Measurements from ENCODE around the gene HOXC10.

Gene HOXC10

GRCh38 chr12:53964315-53964713 lies 20.6 kb upstream of the HOXC10 start:
- Histone ChIP-seq H3K9ac (no peak overlapping the region), H3K36me3 (ENCODE audit: insufficient read depth) (no peaks in the 10 kb centered on the region), H4K20me1 (ENCODE audit: insufficient read depth) (no peaks in the 10 kb centered on the region), H3K4me3 (IDR thresholded peaks at IDR 0.05; ENCODE audit: insufficient read depth, low read depth, low read length) (no peak overlapping the region), H3K4me2 (no peak overlapping the region; the same call in 1 of the 2 replicates), H3K27ac (no peak overlapping the region), H3K79me2 (ENCODE audit: insufficient read depth, low read depth) (no peaks in the 10 kb centered on the region), H2AFZ (ENCODE audit: low read depth) (no peak overlapping the region), H3K4me1 (ENCODE audit: low read depth, poor library complexity, severe bottlenecking) (no peaks in the 10 kb centered on the region), H3K27me3 (ENCODE audit: insufficient read depth, low read depth) (peaks cover 100% of the 10 kb centered on the region)
- no peak for TF ChIP-seq CTCF (conservative IDR thresholded peaks at IDR 0.05; ENCODE audit: low read depth, low read length)

GRCh38 chr12:53965281-53966084 lies 19.5 kb upstream of the HOXC10 start:
- H3K27me3 ChIP-seq (ENCODE audit: insufficient read depth, low read depth) = peaks cover 100% of the 10 kb centered on the region
- no peaks in the 10 kb centered on the region for H4K20me1 ChIP-seq (ENCODE audit: insufficient read depth)
- no peaks in the 10 kb centered on the region for H3K79me2 ChIP-seq (ENCODE audit: insufficient read depth, low read depth)
- no peak for TF ChIP-seq CTCF (conservative IDR thresholded peaks at IDR 0.05; ENCODE audit: low read depth, low read length)
- no peak overlapping the region for H2AFZ ChIP-seq (ENCODE audit: low read depth)
- no peak overlapping the region for H3K4me3 ChIP-seq (IDR thresholded peaks at IDR 0.05; ENCODE audit: insufficient read depth, low read depth, low read length)
- H3K36me3 ChIP-seq (ENCODE audit: insufficient read depth) = no peaks in the 10 kb centered on the region
- H3K4me1 ChIP-seq (ENCODE audit: low read depth, poor library complexity, severe bottlenecking) = no peaks in the 10 kb centered on the region
- H3K4me2 ChIP-seq = no peak overlapping the region
- no peak overlapping the region for H3K9ac ChIP-seq
- no peak overlapping the region for H3K27ac ChIP-seq

- no peaks in the 10 kb centered on the region for H3K79me2 ChIP-seq (ENCODE audit: insufficient read depth, low read depth)
- no peak overlapping the region for H3K27ac ChIP-seq
- no peaks in the 10 kb centered on the region for H3K36me3 ChIP-seq (ENCODE audit: insufficient read depth)
- TF ChIP-seq CTCF (conservative IDR thresholded peaks at IDR 0.05; ENCODE audit: low read depth, low read length) = no peak
- H3K4me2 ChIP-seq = no peak overlapping the region
- no peaks in the 10 kb centered on the region for H4K20me1 ChIP-seq (ENCODE audit: insufficient read depth)
- H2AFZ ChIP-seq (ENCODE audit: low read depth) = no peak overlapping the region
- H3K4me1 ChIP-seq (ENCODE audit: low read depth, poor library complexity, severe bottlenecking) = no peaks in the 10 kb centered on the region
- no peak overlapping the region for H3K4me3 ChIP-seq (IDR thresholded peaks at IDR 0.05; ENCODE audit: insufficient read depth, low read depth, low read length)
- H3K9ac ChIP-seq = no peak overlapping the region
- H3K27me3 ChIP-seq (ENCODE audit: insufficient read depth, low read depth) = peaks cover 100% of the 10 kb centered on the region
These were observed 18.9 kb upstream of the HOXC10 start for GRCh38 chr12:53966085-53966384.

- Histone ChIP-seq H3K27me3 (ENCODE audit: insufficient read depth, low read depth) (peaks cover 100% of the 10 kb centered on the region), H3K4me3 (IDR thresholded peaks at IDR 0.05; ENCODE audit: insufficient read depth, low read depth, low read length) (no peak overlapping the region), H3K9ac (no peak overlapping the region), H3K4me1 (ENCODE audit: low read depth, poor library complexity, severe bottlenecking) (no peaks in the 10 kb centered on the region), H4K20me1 (ENCODE audit: insufficient read depth) (no peaks in the 10 kb centered on the region), H3K79me2 (ENCODE audit: insufficient read depth, low read depth) (no peaks in the 10 kb centered on the region), H3K27ac (no peak overlapping the region), H3K36me3 (ENCODE audit: insufficient read depth) (no peaks in the 10 kb centered on the region), H3K4me2 (no peak overlapping the region), H2AFZ (ENCODE audit: low read depth) (no peak overlapping the region)
- no peak for TF ChIP-seq CTCF (conservative IDR thresholded peaks at IDR 0.05; ENCODE audit: low read depth, low read length)
These were observed 18.4 kb upstream of the HOXC10 start for GRCh38 chr12:53966385-53967133.

Data from KMS-11 (cell line).